Mucosa of rectum (tissue), 2 donors: ENCODE results near the gene HBQ1.
"Not testable (repeated sequence)": the region's sequence is repeated elsewhere in the genome, so short reads cannot be mapped to it uniquely, and the experiment has no call there.

ENCODE experiments used
- H3K27ac ChIP-seq, 2 donors: one replicate each; pipeline ENCODE4 v1.7.0; 2013; ENCODE audit warnings: inconsistent platforms in 2 of 2, low read depth in 2 of 2, low read length in 2 of 2
- H3K27me3 ChIP-seq, 2 donors: one replicate each; pipeline ENCODE4 v1.7.0; 2013; ENCODE audit warnings: low read length in 2 of 2; ENCODE audit not compliant: control insufficient read depth in 2 of 2, insufficient read depth in 2 of 2
- H3K36me3 ChIP-seq, 2 donors: one replicate each; pipeline ENCODE4 v1.7.0; 2013; ENCODE audit warnings: low read length in 2 of 2; ENCODE audit not compliant: control insufficient read depth in 2 of 2, insufficient read depth in 2 of 2
- H3K4me1 ChIP-seq, 2 donors: one replicate each; pipeline ENCODE4 v1.7.0; 2013; ENCODE audit warnings: low read length in 2 of 2, mild to moderate bottlenecking in 1 of 2; ENCODE audit not compliant: control insufficient read depth in 2 of 2, insufficient read depth in 2 of 2
- H3K4me3 ChIP-seq, 2 donors: one replicate each; pipeline ENCODE4 v1.7.0; 2013; ENCODE audit warnings: low read length in 2 of 2
- H3K9ac ChIP-seq, 2 donors: one replicate each; pipeline ENCODE4 v1.7.0; 2013; ENCODE audit warnings: low read length in 2 of 2, low read depth in 1 of 2, mild to moderate bottlenecking in 1 of 2
- H3K9me3 ChIP-seq, 2 donors: one replicate each; pipeline ENCODE4 v1.7.0; 2013; ENCODE audit warnings: low read length in 2 of 2; ENCODE audit not compliant: control insufficient read depth in 2 of 2
- donor health status: healthy.
- donor health status: Normal muscosa, but diverticular disease.

Gene HBQ1

DNA sequence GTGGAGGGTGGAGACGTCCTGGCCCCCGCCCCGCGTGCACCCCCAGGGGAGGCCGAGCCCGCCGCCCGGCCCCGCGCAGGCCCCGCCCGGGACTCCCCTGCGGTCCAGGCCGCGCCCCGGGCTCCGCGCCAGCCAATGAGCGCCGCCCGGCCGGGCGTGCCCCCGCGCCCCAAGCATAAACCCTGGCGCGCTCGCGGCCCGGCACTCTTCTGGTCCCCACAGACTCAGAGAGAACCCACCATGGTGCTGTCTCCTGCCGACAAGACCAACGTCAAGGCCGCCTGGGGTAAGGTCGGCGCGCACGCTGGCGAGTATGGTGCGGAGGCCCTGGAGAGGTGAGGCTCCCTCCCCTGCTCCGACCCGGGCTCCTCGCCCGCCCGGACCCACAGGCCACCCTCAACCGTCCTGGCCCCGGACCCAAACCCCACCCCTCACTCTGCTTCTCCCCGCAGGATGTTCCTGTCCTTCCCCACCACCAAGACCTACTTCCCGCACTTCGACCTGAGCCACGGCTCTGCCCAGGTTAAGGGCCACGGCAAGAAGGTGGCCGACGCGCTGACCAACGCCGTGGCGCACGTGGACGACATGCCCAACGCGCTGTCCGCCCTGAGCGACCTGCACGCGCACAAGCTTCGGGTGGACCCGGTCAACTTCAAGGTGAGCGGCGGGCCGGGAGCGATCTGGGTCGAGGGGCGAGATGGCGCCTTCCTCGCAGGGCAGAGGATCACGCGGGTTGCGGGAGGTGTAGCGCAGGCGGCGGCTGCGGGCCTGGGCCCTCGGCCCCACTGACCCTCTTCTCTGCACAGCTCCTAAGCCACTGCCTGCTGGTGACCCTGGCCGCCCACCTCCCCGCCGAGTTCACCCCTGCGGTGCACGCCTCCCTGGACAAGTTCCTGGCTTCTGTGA is 3.5 kb upstream of the HBQ1 start, which contains the start of gene HBA1:
Gene HBA1, plus strand, starts transcription at position 204 of the 906 bp plus-strand sequence. Its CDS starts 37 bp downstream, at position 241.
- not testable (repeated sequence) for H3K9me3 ChIP-seq, H3K36me3 ChIP-seq, H3K4me1 ChIP-seq, H3K4me3 ChIP-seq, H3K9ac ChIP-seq, H3K27ac ChIP-seq
- H3K27me3 ChIP-seq = peaks cover 37 to 38% of the 10 kb centered on the region in 2 donors

GRCh38 chr16:177394-177822 is 2.9 kb upstream of the HBQ1 start:
- peaks cover 7% of the 10 kb centered on the region in 2 donors for H3K4me1 ChIP-seq
- H3K27ac ChIP-seq = no peak overlapping the region
- no peak overlapping the region for H3K9ac ChIP-seq
- H3K27me3 ChIP-seq = peaks cover 37% of the 10 kb centered on the region in 2 donors
- no peak overlapping the region for H3K4me3 ChIP-seq
- H3K9me3 ChIP-seq = no peaks in the 10 kb centered on the region
- H3K36me3 ChIP-seq = no peaks in the 10 kb centered on the region

- no peaks in the 10 kb centered on the region for H3K36me3 ChIP-seq
- peaks cover 7% of the 10 kb centered on the region in 2 donors for H3K4me1 ChIP-seq
- H3K4me3 ChIP-seq = no peak overlapping the region
- H3K9me3 ChIP-seq = no peaks in the 10 kb centered on the region
- H3K27me3 ChIP-seq = peaks cover 37% of the 10 kb centered on the region in 2 donors
- no peak overlapping the region for H3K27ac ChIP-seq
- H3K9ac ChIP-seq = no peak overlapping the region
These were observed 2.1 kb upstream of the HBQ1 start for GRCh38 chr16:177981-178667.

GRCh38 chr16:178668-179015 is 1.6 kb upstream of the HBQ1 start:
- Histone ChIP-seq H3K27me3 (peaks cover 37% of the 10 kb centered on the region in 2 donors), H3K9ac (no peak overlapping the region), H3K4me1 (peaks cover 7% of the 10 kb centered on the region in 2 donors), H3K9me3 (no peaks in the 10 kb centered on the region), H3K27ac (no peak overlapping the region), H3K36me3 (no peaks in the 10 kb centered on the region), H3K4me3 (no peak overlapping the region)

DNA sequence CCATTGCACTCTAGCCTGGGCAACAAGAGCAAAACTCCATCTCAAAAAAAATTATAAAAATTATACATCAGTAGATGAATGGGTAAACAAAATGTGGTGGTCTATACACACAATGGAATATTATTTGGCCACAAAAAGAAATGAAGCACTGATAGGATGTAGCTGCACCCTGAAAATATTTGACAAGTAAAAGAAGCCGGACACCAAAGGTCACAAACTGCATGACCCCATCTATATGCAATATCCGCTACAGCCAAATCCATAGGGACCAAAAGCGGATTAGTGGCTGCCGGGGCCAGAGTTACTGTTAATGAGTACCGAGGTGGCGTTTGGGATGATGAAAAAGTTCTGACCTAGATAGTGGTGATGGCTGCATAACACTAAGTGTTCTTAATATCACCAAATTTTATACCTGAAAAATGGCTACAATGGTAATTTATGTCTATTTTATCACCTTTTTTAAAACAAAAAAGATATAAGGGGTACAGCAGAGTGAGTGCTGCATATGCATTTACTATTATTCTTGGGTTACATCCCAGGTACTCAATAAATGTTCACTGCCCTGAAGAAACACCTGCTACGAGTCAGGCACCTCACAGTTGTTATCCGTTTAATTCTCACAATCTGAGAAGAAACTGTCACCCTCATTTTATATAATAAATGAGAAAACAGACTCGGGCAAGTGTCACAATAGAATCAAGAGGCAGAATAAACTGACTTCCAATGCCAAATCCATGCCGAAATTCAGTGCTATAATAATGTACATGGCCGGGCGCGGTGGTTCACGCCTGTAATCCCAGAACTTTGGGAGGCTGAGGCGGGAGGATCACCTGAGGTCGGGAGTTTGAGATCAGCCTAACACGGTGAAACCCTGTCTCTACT is 807 bp upstream of the HBQ1 start:
- Histone ChIP-seq H3K27ac (no peak overlapping the region), H3K9me3 (no peaks in the 10 kb centered on the region), H3K4me1 (peaks cover 7 to 10% of the 10 kb centered on the region in 2 donors), H3K36me3 (no peaks in the 10 kb centered on the region), H3K27me3 (peaks cover 36 to 37% of the 10 kb centered on the region in 2 donors), H3K4me3 (no peak overlapping the region), H3K9ac (no peak overlapping the region)

- Histone ChIP-seq H3K4me1 (peaks cover 7 to 10% of the 10 kb centered on the region in 2 donors), H3K36me3 (peaks cover 0 to 5% of the 10 kb centered on the region in 2 donors), H3K27me3 (peaks cover 26 to 28% of the 10 kb centered on the region in 2 donors), H3K27ac (no peak overlapping the region), H3K4me3 (peak overlapping the region; percentile 23 to 41), H3K9ac (peak overlapping the region in 1 of 2 donors; percentile 10), H3K9me3 (no peaks in the 10 kb centered on the region)
These were observed 664 bp downstream of the HBQ1 start for GRCh38 chr16:180681-181564.

GRCh38 chr16:181565-182021 is 1.3 kb downstream of the HBQ1 start:
- H3K27me3 ChIP-seq = peaks cover 26 to 28% of the 10 kb centered on the region in 2 donors
- peaks cover 0 to 5% of the 10 kb centered on the region in 2 donors for H3K36me3 ChIP-seq
- H3K4me3 ChIP-seq = no peak overlapping the region
- H3K4me1 ChIP-seq = peaks cover 7 to 10% of the 10 kb centered on the region in 2 donors
- H3K9me3 ChIP-seq = no peaks in the 10 kb centered on the region
- H3K9ac ChIP-seq = no peak overlapping the region
- H3K27ac ChIP-seq = no peak overlapping the region

DNA sequence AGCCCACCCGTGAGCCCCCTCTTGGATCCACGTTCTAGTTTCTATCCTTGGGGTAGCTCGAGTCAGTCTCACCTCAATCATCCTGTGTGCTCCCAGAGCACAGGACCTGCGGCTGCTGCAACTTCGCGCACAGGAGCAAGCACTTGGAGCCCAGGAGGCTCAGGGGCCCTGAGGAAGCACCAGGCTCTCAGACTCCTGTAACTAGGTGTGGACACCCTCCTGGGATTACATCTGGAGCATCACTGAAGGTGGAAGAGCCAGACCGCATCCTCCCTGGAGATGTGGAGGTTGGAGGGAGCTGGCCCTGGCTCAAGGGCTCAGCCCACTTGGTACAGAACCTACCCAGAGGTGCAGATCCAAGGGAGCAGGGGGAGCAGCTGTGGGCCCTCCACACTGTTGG is 2.7 kb downstream of the HBQ1 start:
- Histone ChIP-seq H3K9ac (no peak overlapping the region), H3K4me1 (peaks cover 7 to 10% of the 10 kb centered on the region in 2 donors), H3K9me3 (no peaks in the 10 kb centered on the region), H3K27ac (no peak overlapping the region), H3K27me3 (peaks cover 19 to 20% of the 10 kb centered on the region in 2 donors), H3K36me3 (peaks cover 7 to 12% of the 10 kb centered on the region in 2 donors), H3K4me3 (no peak overlapping the region)

DNA sequence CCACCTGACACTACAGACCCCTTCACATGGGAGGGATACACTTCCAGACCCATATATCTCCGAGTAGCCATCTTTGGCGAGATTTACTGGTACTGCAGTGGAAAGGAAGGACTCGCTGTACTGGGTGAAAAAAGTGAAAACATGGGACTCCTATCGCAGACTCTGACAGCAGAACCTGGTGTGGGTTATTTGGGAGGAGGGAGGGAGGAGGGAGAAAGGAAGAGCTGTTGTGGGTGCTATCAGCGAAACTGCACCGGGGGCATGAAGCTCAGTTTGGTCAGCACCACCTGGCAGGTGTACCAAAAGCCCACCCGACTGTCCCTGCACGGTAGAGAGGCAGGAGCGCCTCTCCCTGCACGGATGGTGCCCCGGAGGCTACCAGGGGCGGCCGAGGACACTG is 5.0 kb downstream of the HBQ1 start:
- H3K9me3 ChIP-seq = no peaks in the 10 kb centered on the region
- no peak overlapping the region for H3K27ac ChIP-seq
- H3K27me3 ChIP-seq = peaks cover 3 to 5% of the 10 kb centered on the region in 2 donors
- peaks cover 7 to 10% of the 10 kb centered on the region in 2 donors for H3K4me1 ChIP-seq
- H3K4me3 ChIP-seq = no peak overlapping the region
- H3K36me3 ChIP-seq = peaks cover 24 to 28% of the 10 kb centered on the region in 2 donors
- H3K9ac ChIP-seq = no peak overlapping the region
